B cell (primary cell): ENCODE data around the gene EFR3B. TPM values are rescaled to one million over a fixed set of nuclear protein-coding genes. Genes with fewer than 3 reads are reported as not detected.

Source experiments
- ATAC-seq: fragments of 200-7000 bp; cut with Tn5 transposase; one replicate; pipeline ENCODE4 v1.10.0; 2021; ENCODE audit warnings: low read depth, mild to moderate bottlenecking, moderate number of reproducible peaks, moderate library complexity
- CTCF ChIA-PET: fragments of 350-600 bp; sonication (Branson Sonifier 250); formaldehyde crosslinking; loops from one replicate; lab custom pipeline; 2021; ENCODE audit warnings: antibody characterized with exemption, inconsistent platforms; lab: Charles Lee
- POLR2A ChIA-PET: fragments of 350-600 bp; sonication (Branson Sonifier 250); formaldehyde crosslinking; loops from one replicate; lab custom pipeline; 2021; ENCODE audit warnings: antibody characterized with exemption; lab: Charles Lee
- DNase-seq: peaks from one replicate; pipeline ENCODE4 v3.0.0; 2013
- H2AFZ ChIP-seq: 2 replicates; pipeline ENCODE4 v1.6.1; 2012; ENCODE audit warnings: mild to moderate bottlenecking, low read depth, low read length; ENCODE audit not compliant: insufficient read depth, poor library complexity, severe bottlenecking
- H3K27ac ChIP-seq, 2 donors: 1 replicate in 1 of 2; 2 replicates in 1 of 2; pipeline ENCODE4 v1.5.1; 2012 to 2013; ENCODE audit warnings: low read length in 2 of 2, mild to moderate bottlenecking in 2 of 2, moderate library complexity in 1 of 2
- H3K27me3 ChIP-seq, 4 experiments: fragments of 200-600 bp in 1 of 4; sonication (generic) in 1 of 4; replicated peaks in 1 of 4; 1 replicate in 2 of 4; 2 replicates in 2 of 4; pipeline versions ENCODE4 v1.6.1 to v1.7.0; 2013 to 2016; ENCODE audit warnings: low read length in 3 of 4, mild to moderate bottlenecking in 2 of 4, mixed read lengths in 1 of 4, moderate library complexity in 1 of 4; ENCODE audit not compliant: insufficient read depth in 4 of 4, control insufficient read depth in 3 of 4; ENCODE audit errors: control extremely low read depth in 1 of 4
- H3K36me3 ChIP-seq, 2 experiments: replicated peaks in 1 of 2; 1 replicate in 1 of 2; 2 replicates in 1 of 2; pipeline versions ENCODE4 v1.6.1 to v1.7.1; 2013; ENCODE audit warnings: low read length in 1 of 2; ENCODE audit not compliant: insufficient read depth in 2 of 2, control insufficient read depth in 1 of 2; ENCODE audit errors: control extremely low read depth in 1 of 2, extremely low read depth in 1 of 2
- H3K4me1 ChIP-seq, 2 donors: fragments of 200-600 bp in 1 of 2; sonication (generic) in 1 of 2; 1 replicate in 1 of 2; 2 replicates in 1 of 2; pipeline versions ENCODE4 v1.5.1 to v1.6.1; 2013 to 2017; ENCODE audit warnings: low read length in 2 of 2; ENCODE audit not compliant: control insufficient read depth in 2 of 2, insufficient read depth in 2 of 2
- H3K4me2 ChIP-seq: replicated peaks from 2 replicates; pipeline ENCODE3; 2012; ENCODE audit warnings: mild to moderate bottlenecking, low read depth, low read length; ENCODE audit not compliant: poor library complexity, severe bottlenecking
- H3K4me3 ChIP-seq, 5 experiments: fragments of 200-600 bp in 1 of 5; sonication (generic) in 1 of 5; 1 replicate in 3 of 5; 2 replicates in 2 of 5; pipeline versions ENCODE4 v1.5.1 to v1.7.0; 2011 to 2016; ENCODE audit warnings: low read length in 4 of 5, mild to moderate bottlenecking in 4 of 5, low read depth in 2 of 5, control low read depth in 1 of 5, moderate library complexity in 1 of 5; ENCODE audit not compliant: insufficient read depth in 1 of 5; ENCODE audit errors: control extremely low read depth in 1 of 5, extremely low read depth in 1 of 5
- H3K79me2 ChIP-seq: fragments of 200-600 bp; sonication (generic); one replicate; pipeline ENCODE4 v1.6.0; 2016; ENCODE audit warnings: low read length; ENCODE audit not compliant: control insufficient read depth, insufficient read depth
- H3K9ac ChIP-seq: fragments of 200-600 bp; sonication (generic); 2 replicates; pipeline ENCODE4 v1.6.1; 2017; ENCODE audit warnings: mild to moderate bottlenecking, low read length, moderate library complexity
- H3K9me3 ChIP-seq, 3 donors: one replicate each; pipeline versions ENCODE4 v1.6.1 to v1.7.1; 2013; ENCODE audit warnings: low read length in 2 of 3; ENCODE audit not compliant: control insufficient read depth in 2 of 3, insufficient read depth in 1 of 3; ENCODE audit errors: control extremely low read depth in 1 of 3
- H4K20me1 ChIP-seq: 2 replicates; pipeline ENCODE4 v1.6.0; 2012; ENCODE audit warnings: mild to moderate bottlenecking, low read length; ENCODE audit not compliant: insufficient read depth, control insufficient read depth, poor library complexity, severe bottlenecking
- H3K27ac Mint-ChIP-seq: one replicate; pipeline ENCODE4 v1.8.0; 2021; ENCODE audit warnings: mixed read lengths
- H3K27me3 Mint-ChIP-seq: one replicate; pipeline ENCODE4 v1.8.0; 2021; ENCODE audit warnings: mixed read lengths
- H3K4me1 Mint-ChIP-seq: one replicate; pipeline ENCODE4 v1.8.0; 2021; ENCODE audit warnings: mixed read lengths
- H3K4me3 Mint-ChIP-seq: one replicate; pipeline ENCODE4 v1.8.0; 2021; ENCODE audit warnings: mixed read lengths
- H3K9me3 Mint-ChIP-seq: one replicate; pipeline ENCODE4 v1.8.0; 2022; ENCODE audit warnings: mixed read lengths; ENCODE audit not compliant: insufficient read depth
- EZH2 ChIP-seq: IDR thresholded peaks from 2 replicates; pipeline ENCODE4 v1.6.1; 2012; ENCODE audit warnings: borderline replicate concordance, low read depth, mild to moderate bottlenecking, moderate library complexity, low read length; ENCODE audit not compliant: insufficient read depth, poor library complexity, severe bottlenecking
- WGBS: methylation state at CpG from one replicate; pipeline ENCODE4 v1.1.5; 2013; ENCODE audit warnings: missing lambda C conversion rate; ENCODE audit not compliant: insufficient coverage; 5-methylcytosine and 5-hydroxymethylcytosine counted together
- intact Hi-C: fragments of 100-400 bp; cut with micrococcal nuclease; formaldehyde crosslinking; loops from one replicate; pipeline ENCODE4 v1.10.0; 2022
- polyA plus RNA-seq: library from polyadenylated mRNA; depleted of rRNA; stranded (reverse); fragments of >200 nt; gene quantifications from 2 replicates; pipeline ENCODE4 v1.2.3, GENCODE V29; 2012
- total RNA-seq, 2 donors: library from RNA; stranded (reverse); fragments of 120-200 nt in 1 of 2; gene quantifications; 1 replicate in 1 of 2; 2 replicates in 1 of 2; pipeline versions ENCODE4 v1.2.3 to v1.2.4, GENCODE V29; 2013 to 2022
- TF ChIP-seq, protein P1 (sequence below): fragments of 200-600 bp; IDR thresholded peaks from one replicate; pipeline ENCODE4 v1.8.0; 2022; ENCODE audit warnings: antibody characterized with exemption, mild to moderate bottlenecking

EFR3B gene
- total and polyA plus RNA-seq, 2 donors (not counting 1 experiment from before 2014, with no cell fraction given), result 0.15 TPM; not detected in 1

DNA sequence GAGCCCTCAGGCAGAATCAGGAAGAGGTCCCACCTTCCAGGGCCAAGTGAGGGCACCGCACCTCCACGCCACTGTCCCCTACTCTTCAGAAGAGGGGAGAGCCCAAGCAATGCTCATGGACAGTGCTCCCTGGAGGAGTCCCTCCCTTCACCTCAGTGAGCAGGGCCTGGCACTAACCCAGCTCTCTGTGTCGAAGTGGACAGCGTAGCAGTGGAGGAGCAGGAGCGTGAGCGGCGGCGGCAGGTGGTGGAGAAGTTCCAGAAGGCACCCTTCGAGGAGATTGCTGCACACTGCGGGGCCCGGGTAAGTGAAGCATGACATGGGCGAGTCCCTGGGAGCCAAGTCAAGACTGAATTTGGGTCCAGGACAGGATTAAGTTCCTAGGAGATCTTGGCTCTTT is 109.8 kb downstream of the EFR3B start:
- ChIA-PET POLR2A (no interaction called here), CTCF (interaction anchor here (0.6 to 1.3 kb wide), 2 partner anchors 14 to 406 kb away, joined by 3 to 5 read pairs; no protein-coding TSS in a partner anchor)
- no peaks in the 10 kb centered on the region for H3K9me3 Mint-ChIP-seq
- no peaks in the 10 kb centered on the region for H3K9me3 ChIP-seq
- no peak overlapping the region for H3K4me2 ChIP-seq
- H3K4me3 Mint-ChIP-seq, result no peak overlapping the region
- H3K79me2 ChIP-seq, result no peaks in the 10 kb centered on the region
- H3K27ac Mint-ChIP-seq, result no peak overlapping the region
- no peaks in the 10 kb centered on the region for H3K4me1 ChIP-seq
- H3K27me3 ChIP-seq, result peaks cover 0 to 2% (median 0%) of the 10 kb centered on the region in 4 experiments
- no peak overlapping the region for H3K4me3 ChIP-seq
- no peak overlapping the region for H3K27ac ChIP-seq
- H3K9ac ChIP-seq, result no peak overlapping the region
- no peaks in the 10 kb centered on the region for H4K20me1 ChIP-seq
- TF ChIP-seq, protein P1, sequence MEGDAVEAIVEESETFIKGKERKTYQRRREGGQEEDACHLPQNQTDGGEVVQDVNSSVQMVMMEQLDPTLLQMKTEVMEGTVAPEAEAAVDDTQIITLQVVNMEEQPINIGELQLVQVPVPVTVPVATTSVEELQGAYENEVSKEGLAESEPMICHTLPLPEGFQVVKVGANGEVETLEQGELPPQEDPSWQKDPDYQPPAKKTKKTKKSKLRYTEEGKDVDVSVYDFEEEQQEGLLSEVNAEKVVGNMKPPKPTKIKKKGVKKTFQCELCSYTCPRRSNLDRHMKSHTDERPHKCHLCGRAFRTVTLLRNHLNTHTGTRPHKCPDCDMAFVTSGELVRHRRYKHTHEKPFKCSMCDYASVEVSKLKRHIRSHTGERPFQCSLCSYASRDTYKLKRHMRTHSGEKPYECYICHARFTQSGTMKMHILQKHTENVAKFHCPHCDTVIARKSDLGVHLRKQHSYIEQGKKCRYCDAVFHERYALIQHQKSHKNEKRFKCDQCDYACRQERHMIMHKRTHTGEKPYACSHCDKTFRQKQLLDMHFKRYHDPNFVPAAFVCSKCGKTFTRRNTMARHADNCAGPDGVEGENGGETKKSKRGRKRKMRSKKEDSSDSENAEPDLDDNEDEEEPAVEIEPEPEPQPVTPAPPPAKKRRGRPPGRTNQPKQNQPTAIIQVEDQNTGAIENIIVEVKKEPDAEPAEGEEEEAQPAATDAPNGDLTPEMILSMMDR, result no peak
- no peak for TF ChIP-seq EZH2
- 91% methylated on average over 12 of the region's 12 CpGs for WGBS
- H3K4me1 Mint-ChIP-seq, result no peaks in the 10 kb centered on the region
- intact Hi-C loops, result no loop called here
- H2AFZ ChIP-seq, result no peak overlapping the region
- ATAC-seq (no peak), DNase-seq (no peak)
- H3K27me3 Mint-ChIP-seq, result no peaks in the 10 kb centered on the region
- H3K36me3 ChIP-seq, result no peaks in the 10 kb centered on the region

DNA sequence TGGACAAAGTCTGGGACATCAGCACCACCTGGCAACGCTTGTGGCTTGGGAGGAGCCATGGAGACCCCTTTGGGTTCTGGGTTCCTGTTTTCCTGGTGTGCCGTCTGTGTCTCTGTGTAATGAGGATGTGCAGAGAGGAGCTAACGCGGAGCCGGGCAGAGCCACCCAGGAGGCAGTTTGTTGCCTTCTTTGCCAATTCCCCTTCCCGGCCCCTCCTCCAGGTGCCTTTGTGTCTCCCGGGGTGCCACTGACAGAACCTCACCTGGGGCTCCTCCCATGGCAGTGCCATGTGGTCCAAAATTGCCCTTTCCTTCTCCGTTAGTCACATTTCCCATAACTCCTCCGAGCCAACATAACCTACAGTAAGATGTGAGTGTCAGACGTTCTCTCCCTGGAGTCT is 113.5 kb downstream of the EFR3B start:
- H3K9ac ChIP-seq, result no peak overlapping the region
- peaks cover 2% of the 10 kb centered on the region for H3K79me2 ChIP-seq
- no peak overlapping the region for H3K4me2 ChIP-seq
- no peaks in the 10 kb centered on the region for H3K9me3 Mint-ChIP-seq
- H3K4me1 ChIP-seq, result peaks cover 0 to 7% of the 10 kb centered on the region in 2 donors
- H3K27me3 ChIP-seq, result no peaks in the 10 kb centered on the region
- no peak overlapping the region for H3K4me3 ChIP-seq
- ChIA-PET CTCF (interaction anchor here (1.5 kb wide), 1 partner anchor 10 kb away, joined by 5 read pairs; no protein-coding TSS in a partner anchor), POLR2A (no interaction called here)
- no peaks in the 10 kb centered on the region for H3K36me3 ChIP-seq
- H3K27ac Mint-ChIP-seq, result no peak overlapping the region
- DNase-seq (no peak), ATAC-seq (no peak)
- intact Hi-C loops, result no loop called here
- H4K20me1 ChIP-seq, result no peaks in the 10 kb centered on the region
- TF ChIP-seq, protein P1, result no peak
- no peak for TF ChIP-seq EZH2
- H3K9me3 ChIP-seq, result no peaks in the 10 kb centered on the region
- WGBS, result 84% methylated on average over 7 of the region's 10 CpGs
- H3K4me1 Mint-ChIP-seq, result peaks cover 10% of the 10 kb centered on the region
- no peak overlapping the region for H2AFZ ChIP-seq
- no peak overlapping the region for H3K27ac ChIP-seq
- H3K27me3 Mint-ChIP-seq, result no peaks in the 10 kb centered on the region
- no peak overlapping the region for H3K4me3 Mint-ChIP-seq
